Left lung (tissue), 10 donors: Measurements from ENCODE around the gene PROM2. TPM values are rescaled to one million over a fixed set of nuclear protein-coding genes. Genes with fewer than 3 reads are reported as not detected.

Experiments used
- ATAC-seq: fragments of 200-7000 bp; cut with Tn5 transposase; one replicate; pipeline ENCODE4 v1.9.1; 2020; ENCODE audit warnings: moderate library complexity
- DNase-seq, 4 donors: peaks; one replicate each; pipeline ENCODE4 v3.0.0-alpha.2; 2013 to 2020
- H3K27ac ChIP-seq, 2 donors: fragments of 200-600 bp; sonication (generic) in 1 of 2; one replicate each; pipeline versions ENCODE4 v1.5.0 to v1.8.0; 2020 to 2021
- H3K27me3 ChIP-seq, 2 donors: fragments of 200-600 bp; sonication (generic) in 1 of 2; one replicate each; pipeline versions ENCODE4 v1.5.0 to v1.8.0; 2020 to 2021
- H3K36me3 ChIP-seq, 2 donors: fragments of 200-600 bp; sonication (generic) in 1 of 2; one replicate each; pipeline versions ENCODE4 v1.5.0 to v1.8.0; 2020 to 2021
- H3K4me1 ChIP-seq, 2 donors: fragments of 200-600 bp; one replicate each; pipeline ENCODE4 v1.8.0; 2021
- H3K4me3 ChIP-seq, 2 donors: fragments of 200-600 bp; sonication (generic) in 1 of 2; one replicate each; pipeline versions ENCODE4 v1.5.0 to v1.8.0; 2020 to 2021; ENCODE audit warnings: mild to moderate bottlenecking in 1 of 2
- H3K9me3 ChIP-seq, 2 donors: fragments of 200-600 bp; sonication (generic) in 1 of 2; one replicate each; pipeline versions ENCODE4 v1.5.0 to v1.8.0; 2020 to 2021
- intact Hi-C, 2 donors: fragments of 100-400 bp; cut with DNase I; formaldehyde crosslinking; loops; one replicate each; pipeline versions ENCODE4 v1.11.2 to v1.14.2; 2022
- polyA plus RNA-seq, 6 donors: library from polyadenylated mRNA; unstranded; fragments of 120-200 nt; gene quantifications; one replicate each; pipeline ENCODE4 v1.2.1, GENCODE V29; 2013; ENCODE audit not compliant: insufficient read length in 6 of 6
- total RNA-seq, 2 donors: library from RNA; stranded (reverse); fragmentation: NEBNext Ultra II Directional; extraction: Animal tissue kit (Norgen Biotek cat#: 25700); gene quantifications; one replicate each; pipeline ENCODE4 v1.2.1, GENCODE V29; 2021
- TF ChIP-seq, protein P1 (sequence below), 2 donors: fragments of 200-600 bp; sonication (generic) in 1 of 2; IDR thresholded peaks; one replicate each; pipeline versions ENCODE4 v1.5.0 to v1.8.0; 2021; ENCODE audit warnings: antibody characterized with exemption in 2 of 2
- donor health status: DM: no; HTN: yes; CAD: no.
- donor health status: DM: no; HTN: no; CAD: no.

Gene PROM2
- total and polyA plus RNA-seq, 8 donors, result 5.6 to 16.4 (median 15.3) TPM

- Histone ChIP-seq H3K27ac (no peak overlapping the region), H3K36me3 (no peaks in the 10 kb centered on the region), H3K4me3 (no peak overlapping the region), H3K4me1 (no peaks in the 10 kb centered on the region), H3K9me3 (no peaks in the 10 kb centered on the region), H3K27me3 (no peaks in the 10 kb centered on the region)
- TF ChIP-seq, protein P1, sequence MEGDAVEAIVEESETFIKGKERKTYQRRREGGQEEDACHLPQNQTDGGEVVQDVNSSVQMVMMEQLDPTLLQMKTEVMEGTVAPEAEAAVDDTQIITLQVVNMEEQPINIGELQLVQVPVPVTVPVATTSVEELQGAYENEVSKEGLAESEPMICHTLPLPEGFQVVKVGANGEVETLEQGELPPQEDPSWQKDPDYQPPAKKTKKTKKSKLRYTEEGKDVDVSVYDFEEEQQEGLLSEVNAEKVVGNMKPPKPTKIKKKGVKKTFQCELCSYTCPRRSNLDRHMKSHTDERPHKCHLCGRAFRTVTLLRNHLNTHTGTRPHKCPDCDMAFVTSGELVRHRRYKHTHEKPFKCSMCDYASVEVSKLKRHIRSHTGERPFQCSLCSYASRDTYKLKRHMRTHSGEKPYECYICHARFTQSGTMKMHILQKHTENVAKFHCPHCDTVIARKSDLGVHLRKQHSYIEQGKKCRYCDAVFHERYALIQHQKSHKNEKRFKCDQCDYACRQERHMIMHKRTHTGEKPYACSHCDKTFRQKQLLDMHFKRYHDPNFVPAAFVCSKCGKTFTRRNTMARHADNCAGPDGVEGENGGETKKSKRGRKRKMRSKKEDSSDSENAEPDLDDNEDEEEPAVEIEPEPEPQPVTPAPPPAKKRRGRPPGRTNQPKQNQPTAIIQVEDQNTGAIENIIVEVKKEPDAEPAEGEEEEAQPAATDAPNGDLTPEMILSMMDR (IDR thresholded peaks at IDR 0.05), result no peak
- DNase-seq (peak in 1 of 4 donors; percentile 5), ATAC-seq (no peak)
- intact Hi-C loops, result no loop called here
Measured at GRCh38 chr2:95272781-95273180, 1.5 kb upstream of the PROM2 start.

DNA sequence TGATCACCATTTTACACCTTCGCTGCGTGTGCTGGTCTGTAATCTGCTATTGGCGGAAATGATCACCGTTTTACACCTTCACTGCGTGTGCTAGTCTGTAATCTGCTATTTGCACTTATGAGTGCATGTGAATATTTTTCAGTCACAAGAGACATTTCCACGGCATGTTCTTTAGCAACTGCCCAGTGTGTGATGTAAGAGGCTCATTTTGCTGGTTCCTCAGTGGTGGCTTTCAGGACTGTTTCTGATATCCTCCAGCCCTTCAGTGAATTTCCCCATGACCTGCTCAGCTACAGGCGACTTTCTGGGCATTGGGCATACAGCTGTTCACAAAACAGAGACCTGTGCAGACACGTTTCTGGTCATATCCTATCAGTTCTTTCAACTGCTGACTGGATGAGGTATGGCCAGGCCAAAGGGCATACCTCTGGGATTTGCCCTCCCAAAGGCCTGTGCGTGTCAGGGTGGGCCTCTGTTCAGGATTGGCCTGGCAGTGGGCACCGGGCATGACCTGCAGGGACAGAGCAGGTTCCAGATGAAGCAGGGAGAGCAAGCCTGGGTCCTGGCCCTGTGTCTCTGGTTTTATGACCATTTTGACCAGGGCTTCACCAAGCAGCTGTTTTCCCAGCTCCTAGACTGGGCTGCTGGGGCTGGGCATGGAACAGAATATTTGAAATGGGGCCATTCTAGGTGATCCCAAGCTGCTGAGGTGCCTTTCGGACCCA is 521 bp upstream of the PROM2 start:
- intact Hi-C loops, result no loop called here
- no peaks in the 10 kb centered on the region for H3K4me1 ChIP-seq
- no peak overlapping the region for H3K4me3 ChIP-seq
- TF ChIP-seq, protein P1 (IDR thresholded peaks at IDR 0.05), result no peak
- no peaks in the 10 kb centered on the region for H3K36me3 ChIP-seq
- ATAC-seq, result no peak
- H3K9me3 ChIP-seq, result no peaks in the 10 kb centered on the region
- peak in 2 of 4 donors; percentile 24 to 38 for DNase-seq
- no peaks in the 10 kb centered on the region for H3K27me3 ChIP-seq
- no peak overlapping the region for H3K27ac ChIP-seq

DNA sequence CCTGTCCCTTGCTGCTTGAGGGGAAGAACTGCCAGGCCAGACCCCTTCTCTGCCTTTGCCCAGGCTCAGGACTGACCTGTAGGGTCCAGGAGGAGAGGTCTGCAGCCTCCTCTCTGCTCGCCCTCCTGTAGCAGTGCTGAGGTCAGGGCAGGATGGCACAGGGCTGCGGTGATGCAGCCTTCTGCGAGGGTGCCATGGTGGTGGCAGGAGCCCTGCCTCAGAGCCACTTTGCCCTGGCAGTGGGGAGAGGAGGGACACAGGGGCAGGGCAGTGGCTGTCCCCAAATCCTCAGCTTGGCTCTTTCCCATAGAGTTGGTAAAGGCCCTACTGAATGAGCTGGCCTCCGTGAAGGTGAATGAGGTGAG is 884 bp downstream of the PROM2 start:
- peak overlapping the region in 1 of 2 donors; percentile 4 for H3K4me3 ChIP-seq

GRCh38 chr2:95275601-95276243 is 1.5 kb downstream of the PROM2 start:
- ATAC-seq, result no peak
- Histone ChIP-seq H3K36me3 (no peaks in the 10 kb centered on the region), H3K9me3 (no peaks in the 10 kb centered on the region), H3K4me3 (no peak overlapping the region), H3K4me1 (no peaks in the 10 kb centered on the region), H3K27me3 (no peaks in the 10 kb centered on the region), H3K27ac (no peak overlapping the region)
- intact Hi-C loops, result no loop called here
- peak in 2 of 4 donors; percentile 29 to 70 for DNase-seq
- TF ChIP-seq, protein P1 (IDR thresholded peaks at IDR 0.05), result no peak

More for the DNA sequence above, 884 bp downstream of the PROM2 start:
- Histone ChIP-seq H3K36me3 (no peaks in the 10 kb centered on the region), H3K4me1 (no peaks in the 10 kb centered on the region), H3K27me3 (no peaks in the 10 kb centered on the region), H3K9me3 (no peaks in the 10 kb centered on the region), H3K27ac (no peak overlapping the region)
- ATAC-seq (no peak), DNase-seq (peak in 2 of 4 donors; percentile 19 to 63)
- TF ChIP-seq, protein P1 (IDR thresholded peaks at IDR 0.05), result no peak
- intact Hi-C loops, result no loop called here

DNA sequence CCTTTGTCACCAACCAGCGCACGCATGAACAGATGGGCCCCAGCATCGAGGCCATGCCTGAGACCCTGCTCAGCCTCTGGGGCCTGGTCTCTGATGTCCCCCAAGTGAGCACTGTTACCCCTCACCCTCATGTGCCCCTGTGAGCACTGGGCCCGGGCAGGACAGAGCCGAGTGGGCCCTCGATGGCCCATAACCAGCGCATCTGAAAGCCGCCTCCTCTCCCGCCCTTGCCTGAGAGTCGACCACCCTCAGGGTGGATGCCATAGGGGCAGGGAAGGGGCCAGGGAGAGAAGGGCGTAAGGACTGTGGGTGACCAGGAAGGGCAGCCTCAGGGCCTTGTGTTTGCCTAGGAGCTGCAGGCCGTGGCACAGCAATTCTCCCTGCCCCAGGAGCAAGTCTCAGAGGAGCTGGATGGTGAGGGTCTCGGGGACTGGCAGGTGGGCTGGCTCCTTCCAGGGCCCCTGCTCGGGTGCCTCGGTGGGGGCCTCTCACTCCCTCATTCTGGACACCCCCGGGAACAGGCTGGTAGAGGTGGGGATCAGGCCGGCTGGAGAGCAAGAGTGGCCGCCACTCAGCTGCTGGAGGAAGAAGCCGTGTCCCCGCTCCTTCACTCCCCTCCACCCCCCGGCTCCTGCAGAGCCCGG is 2.1 kb downstream of the PROM2 start:
- H3K4me1 ChIP-seq, result no peaks in the 10 kb centered on the region
- ATAC-seq, result no peak

More for the DNA sequence above, 2.1 kb downstream of the PROM2 start:
- H3K27ac ChIP-seq, result no peak overlapping the region
- H3K4me3 ChIP-seq, result no peak overlapping the region
- H3K9me3 ChIP-seq, result no peaks in the 10 kb centered on the region
- no peaks in the 10 kb centered on the region for H3K27me3 ChIP-seq
- intact Hi-C loops, result no loop called here
- H3K36me3 ChIP-seq, result no peaks in the 10 kb centered on the region
- DNase-seq, result peak in 1 of 4 donors; percentile 67
- TF ChIP-seq, protein P1 (IDR thresholded peaks at IDR 0.05), result no peak
